ENCODE results near the gene TMEM217.
A peak's percentile ranks its signal among the peaks of the same experiment; 100 is the strongest.

Gene TMEM217

GRCh38 chr6:37170273-37171200, 87.4 kb downstream of the TMEM217 start (continued):
- TF ChIP-seq ZFP41 (tag by site-specific recombination; IDR thresholded peaks at IDR 0.05; ENCODE audit: borderline replicate concordance) (no peak), ZBTB11 (tag by site-specific recombination; conservative IDR thresholded peaks at IDR 0.05; ENCODE audit: low read depth) (no peak), ZNF624 (tag by site-specific recombination; IDR thresholded peaks at IDR 0.05) (no peak), ZBTB20 (tag by site-specific recombination; IDR thresholded peaks at IDR 0.05) (0 out of 2 replicates have a peak, but pooled peaks have one; percentile 26), ZNF580 (tag by site-specific recombination; IDR thresholded peaks at IDR 0.05) (no peak), ZNF664 (tag by site-specific recombination; IDR thresholded peaks at IDR 0.05) (no peak), ZNF585B (tag by site-specific recombination; IDR thresholded peaks at IDR 0.05) (no peak), ZNF221 (tag by site-specific recombination; IDR thresholded peaks at IDR 0.05; ENCODE audit: borderline replicate concordance) (no peak), ZNF558 (tag by site-specific recombination; IDR thresholded peaks at IDR 0.05) (no peak)
- TF ChIP-seq, protein P1, sequence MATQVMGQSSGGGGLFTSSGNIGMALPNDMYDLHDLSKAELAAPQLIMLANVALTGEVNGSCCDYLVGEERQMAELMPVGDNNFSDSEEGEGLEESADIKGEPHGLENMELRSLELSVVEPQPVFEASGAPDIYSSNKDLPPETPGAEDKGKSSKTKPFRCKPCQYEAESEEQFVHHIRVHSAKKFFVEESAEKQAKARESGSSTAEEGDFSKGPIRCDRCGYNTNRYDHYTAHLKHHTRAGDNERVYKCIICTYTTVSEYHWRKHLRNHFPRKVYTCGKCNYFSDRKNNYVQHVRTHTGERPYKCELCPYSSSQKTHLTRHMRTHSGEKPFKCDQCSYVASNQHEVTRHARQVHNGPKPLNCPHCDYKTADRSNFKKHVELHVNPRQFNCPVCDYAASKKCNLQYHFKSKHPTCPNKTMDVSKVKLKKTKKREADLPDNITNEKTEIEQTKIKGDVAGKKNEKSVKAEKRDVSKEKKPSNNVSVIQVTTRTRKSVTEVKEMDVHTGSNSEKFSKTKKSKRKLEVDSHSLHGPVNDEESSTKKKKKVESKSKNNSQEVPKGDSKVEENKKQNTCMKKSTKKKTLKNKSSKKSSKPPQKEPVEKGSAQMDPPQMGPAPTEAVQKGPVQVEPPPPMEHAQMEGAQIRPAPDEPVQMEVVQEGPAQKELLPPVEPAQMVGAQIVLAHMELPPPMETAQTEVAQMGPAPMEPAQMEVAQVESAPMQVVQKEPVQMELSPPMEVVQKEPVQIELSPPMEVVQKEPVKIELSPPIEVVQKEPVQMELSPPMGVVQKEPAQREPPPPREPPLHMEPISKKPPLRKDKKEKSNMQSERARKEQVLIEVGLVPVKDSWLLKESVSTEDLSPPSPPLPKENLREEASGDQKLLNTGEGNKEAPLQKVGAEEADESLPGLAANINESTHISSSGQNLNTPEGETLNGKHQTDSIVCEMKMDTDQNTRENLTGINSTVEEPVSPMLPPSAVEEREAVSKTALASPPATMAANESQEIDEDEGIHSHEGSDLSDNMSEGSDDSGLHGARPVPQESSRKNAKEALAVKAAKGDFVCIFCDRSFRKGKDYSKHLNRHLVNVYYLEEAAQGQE (tag by site-specific recombination; IDR thresholded peaks at IDR 0.05) = no peak
- TF ChIP-seq, protein P2, sequence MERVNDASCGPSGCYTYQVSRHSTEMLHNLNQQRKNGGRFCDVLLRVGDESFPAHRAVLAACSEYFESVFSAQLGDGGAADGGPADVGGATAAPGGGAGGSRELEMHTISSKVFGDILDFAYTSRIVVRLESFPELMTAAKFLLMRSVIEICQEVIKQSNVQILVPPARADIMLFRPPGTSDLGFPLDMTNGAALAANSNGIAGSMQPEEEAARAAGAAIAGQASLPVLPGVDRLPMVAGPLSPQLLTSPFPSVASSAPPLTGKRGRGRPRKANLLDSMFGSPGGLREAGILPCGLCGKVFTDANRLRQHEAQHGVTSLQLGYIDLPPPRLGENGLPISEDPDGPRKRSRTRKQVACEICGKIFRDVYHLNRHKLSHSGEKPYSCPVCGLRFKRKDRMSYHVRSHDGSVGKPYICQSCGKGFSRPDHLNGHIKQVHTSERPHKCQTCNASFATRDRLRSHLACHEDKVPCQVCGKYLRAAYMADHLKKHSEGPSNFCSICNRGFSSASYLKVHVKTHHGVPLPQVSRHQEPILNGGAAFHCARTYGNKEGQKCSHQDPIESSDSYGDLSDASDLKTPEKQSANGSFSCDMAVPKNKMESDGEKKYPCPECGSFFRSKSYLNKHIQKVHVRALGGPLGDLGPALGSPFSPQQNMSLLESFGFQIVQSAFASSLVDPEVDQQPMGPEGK (tag by site-specific recombination; IDR thresholded peaks at IDR 0.05) = peak; percentile 93

DNA sequence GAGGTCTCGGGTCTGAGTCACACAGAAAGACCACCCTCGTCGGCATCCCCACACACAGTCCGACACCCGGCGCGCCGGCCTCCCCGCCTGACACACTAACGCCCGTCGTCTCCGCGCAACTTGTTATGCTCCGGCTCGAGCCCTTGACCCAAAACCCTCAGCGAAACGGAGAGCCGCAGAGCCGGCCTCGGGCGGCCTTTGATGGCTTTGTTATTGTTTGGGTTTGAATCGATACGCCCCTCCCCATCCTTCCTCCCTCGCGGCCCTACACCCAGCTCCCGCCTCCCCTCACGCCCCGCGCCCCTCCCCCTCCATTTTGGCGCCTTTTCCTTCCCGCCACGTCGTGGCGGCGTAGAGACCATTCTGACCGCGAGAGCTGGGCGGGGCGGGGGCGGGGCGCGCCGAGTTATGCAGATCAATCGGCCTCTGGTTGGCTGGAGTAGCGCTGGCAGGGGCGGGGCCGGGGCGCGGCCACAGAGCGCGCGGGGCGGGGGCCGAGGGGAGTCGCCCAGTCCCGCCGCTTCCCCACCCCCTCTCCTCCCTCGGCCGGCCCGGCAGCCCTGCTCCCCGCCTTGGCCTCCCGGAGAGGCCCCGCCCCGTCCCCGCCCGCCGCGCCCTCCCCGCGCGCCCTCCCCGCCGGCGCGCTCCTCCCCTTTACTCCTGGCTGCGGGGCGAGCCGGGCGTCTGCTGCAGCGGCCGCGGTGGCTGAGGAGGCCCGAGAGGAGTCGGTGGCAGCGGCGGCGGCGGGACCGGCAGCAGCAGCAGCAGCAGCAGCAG, 88.3 kb downstream of the TMEM217 start, which contains the start of gene PIM1:
TSS of gene PIM1 (plus strand) at position 657 of the 777 bp plus-strand sequence. CDS start 424 bp downstream, outside the sequence.
- Histone ChIP-seq H3K4me3 (ENCODE audit: low read depth, low read length) (peak within 1 kb of the TSS; percentile 97), H3K9me3 (ENCODE audit: control insufficient read depth, insufficient read depth, low read depth, low read length) (no peaks in the 10 kb centered on the region), H3K27ac (ENCODE audit: extremely low read depth, low read depth, low read length) (peak within 1 kb of the TSS; percentile 94), H3K4me1 (ENCODE audit: control insufficient read depth, insufficient read depth, low read length) (peaks cover 3% of the 10 kb centered on the region), H3K36me3 (ENCODE audit: control insufficient read depth in 2 of 2, insufficient read depth in 1 of 2, low read length in 2 of 2) (peaks cover 4 to 30% of the 10 kb centered on the region in 2 experiments; a peak in 1 of 3 replicates)
- ChIA-PET CTCF (interaction anchor here (0.7 to 18.8 kb wide), 12 partner anchors 8 to 143 kb away, joined by 3 to 401 read pairs (median 9); no protein-coding TSS in a partner anchor), POLR2A (interaction anchor here (0.6 to 5.9 kb wide), 23 partner anchors 9 to 378 kb away, joined by 3 to 82 read pairs (median 5); partner anchors contain the start of gene MTCH1)
- TF ChIP-seq ZNF146 (tag by site-specific recombination; IDR thresholded peaks at IDR 0.05) = no peak
- TF ChIP-seq ZNF221 (tag by site-specific recombination; IDR thresholded peaks at IDR 0.05; ENCODE audit: borderline replicate concordance) = no peak
- TF ChIP-seq ZNF18 (tag by site-specific recombination; IDR thresholded peaks at IDR 0.05) = no peak
- no peak for TF ChIP-seq ZNF670 (tag by site-specific recombination; IDR thresholded peaks at IDR 0.05; ENCODE audit: low read depth)
- no peak for TF ChIP-seq HOXA7 (CRISPR knock-in tag; IDR thresholded peaks at IDR 0.05; ENCODE audit: borderline replicate concordance)
- no peak for TF ChIP-seq ZNF121 (tag by site-specific recombination; IDR thresholded peaks at IDR 0.05)
